HEK293 (cell line): Measurements from ENCODE around the gene VAV3.

Experiments used
- CTCF ChIA-PET: fragments of 350-600 bp; formaldehyde crosslinking; extraction: SDS; loops from one replicate; lab custom pipeline; 2021; ENCODE audit warnings: antibody characterized with exemption; lab: Yijun Ruan, JAX
- POLR2A ChIA-PET: fragments of 300-600 bp; formaldehyde crosslinking; extraction: SDS; loops from one replicate; lab custom pipeline; 2020; ENCODE audit warnings: antibody characterized with exemption, inconsistent platforms; lab: Yijun Ruan, JAX
- H3K27ac ChIP-seq: fragments of 200-500 bp; sonication (Bioruptor generic); 2 replicates; pipeline ENCODE4 v1.5.1; 2014; ENCODE audit warnings: low read depth, low read length, control low read depth, inconsistent platforms; ENCODE audit errors: extremely low read depth
- H3K36me3 ChIP-seq, 2 experiments: fragments of 200-500 bp in 1 of 2; sonication (Bioruptor generic) in 1 of 2; 1 replicate in 1 of 2; 2 replicates in 1 of 2; pipeline ENCODE4 v1.5.1; 2014 to 2017; ENCODE audit warnings: inconsistent platforms in 2 of 2, low read length in 2 of 2; ENCODE audit not compliant: control insufficient read depth in 2 of 2, insufficient read depth in 1 of 2
- H3K4me1 ChIP-seq: fragments of 200-500 bp; sonication (Bioruptor generic); 2 replicates; pipeline ENCODE4 v1.5.1; 2014; ENCODE audit warnings: mild to moderate bottlenecking, low read length, inconsistent platforms; ENCODE audit not compliant: control insufficient read depth, insufficient read depth
- H3K4me3 ChIP-seq: 2 replicates; pipeline ENCODE4 v1.5.1; 2011; ENCODE audit warnings: low read depth, mild to moderate bottlenecking, control low read depth, low read length, moderate library complexity
- H3K9me3 ChIP-seq: fragments of 200-500 bp; sonication (Bioruptor generic); 2 replicates; pipeline ENCODE4 v1.5.1; 2014; ENCODE audit warnings: low read depth, low read length, inconsistent platforms; ENCODE audit not compliant: control insufficient read depth, insufficient read depth
- BCL6B ChIP-seq: fragments of 450-650 bp; formaldehyde crosslinking; IDR thresholded peaks from 2 replicates; pipeline ENCODE4 v1.5.1; 2017; ENCODE audit warnings: missing biosample characterization, missing genetic modification characterization
- FEZF1 ChIP-seq: fragments of 450-650 bp; formaldehyde crosslinking; IDR thresholded peaks from 2 replicates; pipeline ENCODE4 v1.5.1; 2016; ENCODE audit warnings: missing biosample characterization, missing genetic modification characterization
- GLI2 ChIP-seq: fragments of 450-650 bp; formaldehyde crosslinking; IDR thresholded peaks from 2 replicates; pipeline ENCODE4; 2017; ENCODE audit warnings: missing biosample characterization, missing genetic modification characterization, low read depth, borderline replicate concordance
- GLI4 ChIP-seq: fragments of 450-650 bp; formaldehyde crosslinking; IDR thresholded peaks from 2 replicates; pipeline ENCODE4 v1.5.1; 2016; ENCODE audit warnings: missing biosample characterization, missing genetic modification characterization
- GLIS1 ChIP-seq: fragments of 450-650 bp; formaldehyde crosslinking; IDR thresholded peaks from 2 replicates; pipeline ENCODE4 v1.5.1; 2016; ENCODE audit warnings: missing biosample characterization, missing genetic modification characterization
- GLIS2 ChIP-seq: fragments of 450-650 bp; formaldehyde crosslinking; IDR thresholded peaks from 2 replicates; pipeline ENCODE4 v1.5.1; 2016; ENCODE audit warnings: missing biosample characterization, missing genetic modification characterization
- PBX3 ChIP-seq: sonication (generic); formaldehyde crosslinking; IDR thresholded peaks from 2 replicates; pipeline ENCODE4 v1.8.1; 2022; ENCODE audit warnings: mild to moderate bottlenecking, moderate library complexity, missing genetic modification reagents
- SALL2 ChIP-seq: fragments of 450-650 bp; formaldehyde crosslinking; IDR thresholded peaks from 2 replicates; pipeline ENCODE4 v1.5.0; 2017; ENCODE audit warnings: missing biosample characterization, mild to moderate bottlenecking, missing genetic modification characterization, borderline replicate concordance
- SCRT2 ChIP-seq: fragments of 450-650 bp; formaldehyde crosslinking; IDR thresholded peaks from 2 replicates; pipeline ENCODE4 v1.5.1; 2016; ENCODE audit warnings: missing biosample characterization, missing genetic modification characterization
- ZBTB17 ChIP-seq: fragments of 450-650 bp; formaldehyde crosslinking; IDR thresholded peaks from 2 replicates; pipeline ENCODE4 v1.5.1; 2016; ENCODE audit warnings: missing biosample characterization, missing genetic modification characterization
- ZFP41 ChIP-seq: fragments of 450-650 bp; formaldehyde crosslinking; IDR thresholded peaks from 2 replicates; pipeline ENCODE4 v1.5.1; 2016; ENCODE audit warnings: missing biosample characterization, missing genetic modification characterization, borderline replicate concordance
- ZNF174 ChIP-seq: fragments of 450-650 bp; formaldehyde crosslinking; IDR thresholded peaks from 2 replicates; pipeline ENCODE4 v1.5.0; 2017; ENCODE audit warnings: missing biosample characterization, mild to moderate bottlenecking, missing genetic modification characterization
- ZNF175 ChIP-seq: fragments of 450-650 bp; formaldehyde crosslinking; IDR thresholded peaks from 2 replicates; pipeline ENCODE4 v1.5.1; 2016; ENCODE audit warnings: missing biosample characterization, missing genetic modification characterization
- ZNF18 ChIP-seq: fragments of 450-650 bp; formaldehyde crosslinking; IDR thresholded peaks from 2 replicates; pipeline ENCODE4 v1.5.1; 2016; ENCODE audit warnings: missing biosample characterization, missing genetic modification characterization
- ZNF184 ChIP-seq: fragments of 450-650 bp; IDR thresholded peaks from 2 replicates; pipeline ENCODE4 v1.5.1; 2018; ENCODE audit warnings: missing biosample characterization, mild to moderate bottlenecking, missing genetic modification characterization
- ZNF19 ChIP-seq: fragments of 450-650 bp; formaldehyde crosslinking; IDR thresholded peaks from 2 replicates; pipeline ENCODE4; 2016; ENCODE audit warnings: missing biosample characterization, missing genetic modification characterization, low read depth
- ZNF341 ChIP-seq: fragments of 450-650 bp; formaldehyde crosslinking; IDR thresholded peaks from 2 replicates; pipeline ENCODE4; 2016; ENCODE audit warnings: low read depth, missing biosample characterization, missing genetic modification characterization
- ZNF394 ChIP-seq: fragments of 450-650 bp; formaldehyde crosslinking; IDR thresholded peaks from 2 replicates; pipeline ENCODE4 v1.5.1; 2016; ENCODE audit warnings: missing biosample characterization, missing genetic modification characterization, mild to moderate bottlenecking, moderate library complexity, borderline replicate concordance
- ZNF549 ChIP-seq: fragments of 450-650 bp; IDR thresholded peaks from 2 replicates; pipeline ENCODE4 v1.5.1; 2018; ENCODE audit warnings: missing biosample characterization, missing genetic modification characterization, mild to moderate bottlenecking, inconsistent platforms, moderate library complexity
- ZNF621 ChIP-seq: fragments of 450-650 bp; formaldehyde crosslinking; IDR thresholded peaks from 2 replicates; pipeline ENCODE4 v1.5.1; 2017; ENCODE audit warnings: missing biosample characterization, missing genetic modification characterization
- ZNF670 ChIP-seq: fragments of 450-650 bp; formaldehyde crosslinking; IDR thresholded peaks from 2 replicates; pipeline ENCODE4 v1.5.1; 2016; ENCODE audit warnings: missing biosample characterization, missing genetic modification characterization, low read depth
- ZNF747 ChIP-seq: fragments of 450-650 bp; formaldehyde crosslinking; IDR thresholded peaks from 2 replicates; pipeline ENCODE4 v1.5.1; 2016; ENCODE audit warnings: missing biosample characterization, missing genetic modification characterization
- ZNF768 ChIP-seq: fragments of 450-650 bp; formaldehyde crosslinking; IDR thresholded peaks from 2 replicates; pipeline ENCODE4 v1.5.1; 2018; ENCODE audit warnings: missing biosample characterization, mild to moderate bottlenecking, missing genetic modification characterization
- ZNF791 ChIP-seq: fragments of 450-650 bp; formaldehyde crosslinking; IDR thresholded peaks from 2 replicates; pipeline ENCODE4 v1.5.1; 2016; ENCODE audit warnings: missing biosample characterization, missing genetic modification characterization
- ZSCAN16 ChIP-seq: fragments of 450-650 bp; formaldehyde crosslinking; IDR thresholded peaks from 2 replicates; pipeline ENCODE4 v1.5.1; 2016; ENCODE audit warnings: missing biosample characterization, missing genetic modification characterization
- ZSCAN23 ChIP-seq: fragments of 450-650 bp; formaldehyde crosslinking; IDR thresholded peaks from 2 replicates; pipeline ENCODE4 v1.5.1; 2016; ENCODE audit warnings: missing biosample characterization, missing genetic modification characterization

VAV3 gene

GRCh38 chr1:107532318-107532717 is 432.7 kb downstream of the VAV3 start:
- TF ChIP-seq FEZF1 (no peak), ZNF394 (tag by site-specific recombination) (no peak), ZNF791 (no peak), ZNF18 (no peak), ZNF670 (no peak), ZNF19 (tag by site-specific recombination) (no peak)
- H3K4me1 ChIP-seq: no peaks in the 10 kb centered on the region

GRCh38 chr1:107531065-107531908 is 433.7 kb downstream of the VAV3 start:
- H3K4me1 ChIP-seq: no peaks in the 10 kb centered on the region
- no peaks in the 10 kb centered on the region for H3K36me3 ChIP-seq
- no peaks in the 10 kb centered on the region for H3K9me3 ChIP-seq
- no peak overlapping the region for H3K27ac ChIP-seq
- H3K4me3 ChIP-seq: no peak overlapping the region
- POLR2A ChIA-PET: no interaction called here
- TF ChIP-seq SCRT2 (no peak), SALL2 (tag by site-specific recombination) (no peak), GLIS2 (tag by site-specific recombination) (no peak), ZNF174 (tag by site-specific recombination) (no peak), ZSCAN16 (tag by site-specific recombination) (no peak), ZNF184 (no peak), ZNF175 (tag by site-specific recombination) (no peak), ZNF621 (tag by site-specific recombination) (no peak), ZNF549 (tag by site-specific recombination) (no peak), GLI4 (tag by site-specific recombination) (no peak), GLIS1 (tag by site-specific recombination) (no peak), ZBTB17 (tag by site-specific recombination) (no peak), ZSCAN23 (tag by site-specific recombination) (no peak), GLI2 (tag by site-specific recombination) (no peak), PBX3 (CRISPR knock-in tag) (no peak), ZNF341 (tag by site-specific recombination) (no peak), ZNF768 (tag by site-specific recombination) (no peak), BCL6B (tag by site-specific recombination) (no peak), ZFP41 (tag by site-specific recombination) (no peak), ZNF747 (tag by site-specific recombination) (no peak)
- TF ChIP-seq, all 188 proteins: peak for 0
- CTCF ChIA-PET: interaction anchor here (0.6 to 6.8 kb wide), 10 partner anchors 7 to 255 kb away, joined by 3 to 76 read pairs (median 13); no protein-coding TSS in a partner anchor

More at GRCh38 chr1:107532318-107532717, 432.7 kb downstream of the VAV3 start:
- Histone ChIP-seq H3K27ac (no peak overlapping the region), H3K9me3 (no peaks in the 10 kb centered on the region), H3K36me3 (no peaks in the 10 kb centered on the region), H3K4me3 (no peak overlapping the region)
- POLR2A ChIA-PET: no interaction called here
- CTCF ChIA-PET: interaction anchor here (0.7 to 5.7 kb wide), 3 partner anchors 103 to 1321 kb away, joined by 3 to 46 read pairs (median 5); no protein-coding TSS in a partner anchor
